Measurements from ENCODE around the gene FGD5.

GRCh38 chr3:14806641-14807263 is 12.0 kb upstream of the FGD5 start:
- TF ChIP-seq SMC3 (IDR thresholded peaks at IDR 0.05; ENCODE audit: low read depth, low read length) = no peak
- no peak for TF ChIP-seq CTCF (IDR thresholded peaks at IDR 0.05)
- no peak for TF ChIP-seq NRF1 (IDR thresholded peaks at IDR 0.05; ENCODE audit: low read depth, low read length)

Measured in SK-N-SH (cell line).